ENCODE results near the gene UBXN10.

UBXN10 gene

DNA sequence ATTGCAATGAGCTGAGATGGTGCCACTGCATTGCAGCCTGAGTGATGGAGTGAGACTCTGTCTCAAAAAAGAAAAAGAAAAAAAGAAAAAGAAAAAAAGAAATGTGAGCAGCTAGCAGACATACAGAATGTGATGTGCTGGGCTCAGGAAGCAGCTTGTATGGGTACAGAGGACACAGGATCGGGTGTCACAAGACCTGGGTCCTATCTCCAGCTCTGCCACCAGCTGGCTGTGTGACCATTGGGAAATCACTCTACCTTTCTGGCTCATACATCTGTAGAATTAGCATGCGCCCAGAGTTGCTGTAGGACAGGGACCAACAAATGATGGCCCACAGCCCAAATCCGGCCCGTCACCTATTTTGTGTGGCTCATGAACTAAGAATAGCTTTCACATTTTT is 3.8 kb downstream of the UBXN10 start:
- no peak for DNase-seq (ENCODE audit: low read depth)
- TF ChIP-seq, protein P1, sequence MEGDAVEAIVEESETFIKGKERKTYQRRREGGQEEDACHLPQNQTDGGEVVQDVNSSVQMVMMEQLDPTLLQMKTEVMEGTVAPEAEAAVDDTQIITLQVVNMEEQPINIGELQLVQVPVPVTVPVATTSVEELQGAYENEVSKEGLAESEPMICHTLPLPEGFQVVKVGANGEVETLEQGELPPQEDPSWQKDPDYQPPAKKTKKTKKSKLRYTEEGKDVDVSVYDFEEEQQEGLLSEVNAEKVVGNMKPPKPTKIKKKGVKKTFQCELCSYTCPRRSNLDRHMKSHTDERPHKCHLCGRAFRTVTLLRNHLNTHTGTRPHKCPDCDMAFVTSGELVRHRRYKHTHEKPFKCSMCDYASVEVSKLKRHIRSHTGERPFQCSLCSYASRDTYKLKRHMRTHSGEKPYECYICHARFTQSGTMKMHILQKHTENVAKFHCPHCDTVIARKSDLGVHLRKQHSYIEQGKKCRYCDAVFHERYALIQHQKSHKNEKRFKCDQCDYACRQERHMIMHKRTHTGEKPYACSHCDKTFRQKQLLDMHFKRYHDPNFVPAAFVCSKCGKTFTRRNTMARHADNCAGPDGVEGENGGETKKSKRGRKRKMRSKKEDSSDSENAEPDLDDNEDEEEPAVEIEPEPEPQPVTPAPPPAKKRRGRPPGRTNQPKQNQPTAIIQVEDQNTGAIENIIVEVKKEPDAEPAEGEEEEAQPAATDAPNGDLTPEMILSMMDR (IDR thresholded peaks at IDR 0.05; ENCODE audit: low read length, missing control alignments), result no peak
- no peak overlapping the region for H3K4me3 ChIP-seq (replicated peaks; ENCODE audit: low read depth, low read length)

DNA sequence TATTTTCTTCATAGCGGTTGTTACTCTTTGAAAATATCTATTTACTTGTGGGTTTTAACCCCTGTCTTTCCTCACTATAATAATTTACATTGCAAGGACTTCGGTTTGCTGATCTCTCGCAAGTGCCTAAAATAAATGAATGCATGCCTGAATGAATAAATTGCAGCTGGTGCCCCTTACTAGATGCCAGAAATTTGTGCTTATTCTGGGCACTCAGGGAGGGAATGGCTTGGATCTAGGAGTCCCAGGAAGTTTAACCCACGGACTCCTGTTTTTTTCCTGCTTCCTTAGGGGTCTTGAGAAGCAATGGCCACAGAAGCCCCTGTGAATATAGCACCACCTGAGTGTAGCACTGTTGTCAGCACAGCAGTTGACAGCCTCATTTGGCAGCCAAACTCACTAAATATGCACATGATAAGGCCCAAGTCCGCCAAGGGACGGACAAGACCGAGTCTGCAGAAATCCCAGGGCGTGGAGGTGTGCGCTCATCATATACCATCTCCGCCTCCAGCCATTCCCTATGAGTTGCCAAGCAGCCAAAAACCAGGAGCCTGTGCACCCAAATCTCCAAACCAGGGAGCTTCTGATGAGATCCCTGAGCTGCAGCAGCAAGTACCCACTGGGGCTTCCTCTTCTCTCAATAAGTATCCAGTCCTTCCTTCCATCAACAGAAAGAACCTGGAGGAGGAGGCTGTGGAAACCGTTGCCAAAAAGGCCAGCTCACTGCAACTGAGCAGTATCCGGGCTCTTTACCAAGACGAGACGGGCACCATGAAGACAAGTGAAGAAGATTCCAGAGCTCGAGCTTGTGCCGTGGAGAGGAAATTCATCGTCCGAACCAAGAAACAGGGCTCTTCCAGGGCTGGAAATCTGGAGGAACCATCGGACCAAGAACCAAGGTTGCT is 4.6 kb downstream of the UBXN10 start:
- no peak for DNase-seq (ENCODE audit: low read depth)
- TF ChIP-seq, protein P1 (IDR thresholded peaks at IDR 0.05; ENCODE audit: low read length, missing control alignments), result no peak
- no peak overlapping the region for H3K4me3 ChIP-seq (replicated peaks; ENCODE audit: low read depth, low read length)

DNA sequence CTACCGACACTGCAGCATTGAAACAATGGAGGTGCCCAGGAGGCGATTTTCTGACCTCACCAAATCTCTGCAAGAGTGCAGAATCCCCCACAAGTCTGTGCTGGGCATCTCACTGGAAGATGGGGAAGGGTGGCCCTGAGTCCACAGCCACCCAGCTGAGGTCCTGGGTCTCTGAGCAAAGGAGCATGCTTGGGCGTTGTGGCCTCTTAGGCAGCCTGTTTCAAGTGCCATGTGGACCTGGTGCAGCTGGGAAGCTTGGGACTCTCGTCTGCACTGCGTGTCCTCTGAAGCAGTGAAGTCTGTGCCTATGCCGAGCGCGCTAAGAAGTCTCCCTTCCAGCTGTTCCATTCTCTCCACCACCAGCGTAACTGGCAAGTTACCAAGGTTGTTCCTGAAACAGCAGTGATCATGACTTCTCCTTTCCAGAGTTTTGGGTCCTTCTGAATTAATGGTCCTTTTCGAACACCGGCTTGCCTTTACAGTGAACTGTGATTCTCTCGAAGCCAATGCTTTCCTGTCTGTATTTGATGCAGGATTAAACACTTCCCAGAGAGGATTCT is 5.5 kb downstream of the UBXN10 start:
- H3K4me3 ChIP-seq (replicated peaks; ENCODE audit: low read depth, low read length), result no peak overlapping the region
- DNase-seq (ENCODE audit: low read depth), result no peak
- TF ChIP-seq, protein P1 (IDR thresholded peaks at IDR 0.05; ENCODE audit: low read length, missing control alignments), result no peak

DNA sequence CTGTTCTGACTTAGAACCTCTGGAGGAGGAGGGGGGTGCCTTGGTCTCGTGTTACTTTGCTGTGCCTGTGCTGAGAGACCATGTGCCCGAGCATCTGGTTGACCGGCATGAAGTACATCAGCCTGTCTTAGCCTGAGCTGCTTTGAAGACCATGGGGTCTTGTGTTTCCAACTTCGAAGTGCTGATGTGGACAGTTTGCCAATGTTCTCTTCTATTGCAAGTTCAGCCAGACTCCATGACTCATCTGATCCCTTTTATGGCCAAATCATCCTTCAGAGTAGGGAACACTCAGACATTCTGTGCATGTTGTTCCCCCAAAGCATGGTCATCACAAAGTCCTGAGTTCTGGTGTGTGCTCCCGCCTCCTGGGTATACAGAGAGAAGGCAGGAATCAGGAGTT is 6.5 kb downstream of the UBXN10 start:
- no peak overlapping the region for H3K4me3 ChIP-seq (replicated peaks; ENCODE audit: low read depth, low read length)
- peak; percentile 43 for DNase-seq (ENCODE audit: low read depth)
- TF ChIP-seq, protein P1 (IDR thresholded peaks at IDR 0.05; ENCODE audit: low read length, missing control alignments), result no peak

GRCh38 chr1:20192871-20193411 is 7.0 kb downstream of the UBXN10 start:
- H3K4me3 ChIP-seq (replicated peaks; ENCODE audit: low read depth, low read length), result no peak overlapping the region
- DNase-seq (ENCODE audit: low read depth), result no peak
- TF ChIP-seq, protein P1 (IDR thresholded peaks at IDR 0.05; ENCODE audit: low read length, missing control alignments), result no peak

DNA sequence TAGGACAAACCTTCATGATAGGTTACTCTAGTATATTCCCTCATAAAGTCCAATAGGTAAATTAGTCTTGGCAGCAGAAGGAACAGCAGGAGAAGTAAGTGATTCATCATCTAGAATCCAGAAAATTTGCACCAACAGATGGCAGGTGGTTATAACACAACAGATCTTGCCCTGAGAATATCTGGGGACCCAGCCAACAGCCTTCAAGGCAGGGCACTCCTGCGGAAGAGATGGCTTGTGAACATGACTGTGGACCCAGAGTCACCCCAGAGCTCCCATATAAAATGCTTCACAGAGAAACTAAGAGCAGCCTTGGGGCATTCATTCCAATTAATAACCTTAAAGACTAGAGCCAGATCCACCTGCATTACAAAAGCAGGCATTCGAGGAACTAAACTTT is 8.3 kb downstream of the UBXN10 start:
- DNase-seq (ENCODE audit: low read depth), result no peak
- TF ChIP-seq, protein P1 (IDR thresholded peaks at IDR 0.05; ENCODE audit: low read length, missing control alignments), result no peak
- no peak overlapping the region for H3K4me3 ChIP-seq (replicated peaks; ENCODE audit: low read depth, low read length)

All from fibroblast of pulmonary artery (primary cell).